ENCODE data around the gene MAG. TPM values are rescaled to one million over a fixed set of nuclear protein-coding genes. Genes with fewer than 3 reads are reported as not detected.
A peak's percentile ranks its signal among the peaks of the same experiment; 100 is the strongest.

Gene MAG
- total and polyA plus RNA-seq, 10 of the 15 experiments (the other 5 are each of a cell fraction or from before 2014, with no cell fraction given) = 0.03 to 0.82 (median 0.17) TPM; not detected in 2

DNA sequence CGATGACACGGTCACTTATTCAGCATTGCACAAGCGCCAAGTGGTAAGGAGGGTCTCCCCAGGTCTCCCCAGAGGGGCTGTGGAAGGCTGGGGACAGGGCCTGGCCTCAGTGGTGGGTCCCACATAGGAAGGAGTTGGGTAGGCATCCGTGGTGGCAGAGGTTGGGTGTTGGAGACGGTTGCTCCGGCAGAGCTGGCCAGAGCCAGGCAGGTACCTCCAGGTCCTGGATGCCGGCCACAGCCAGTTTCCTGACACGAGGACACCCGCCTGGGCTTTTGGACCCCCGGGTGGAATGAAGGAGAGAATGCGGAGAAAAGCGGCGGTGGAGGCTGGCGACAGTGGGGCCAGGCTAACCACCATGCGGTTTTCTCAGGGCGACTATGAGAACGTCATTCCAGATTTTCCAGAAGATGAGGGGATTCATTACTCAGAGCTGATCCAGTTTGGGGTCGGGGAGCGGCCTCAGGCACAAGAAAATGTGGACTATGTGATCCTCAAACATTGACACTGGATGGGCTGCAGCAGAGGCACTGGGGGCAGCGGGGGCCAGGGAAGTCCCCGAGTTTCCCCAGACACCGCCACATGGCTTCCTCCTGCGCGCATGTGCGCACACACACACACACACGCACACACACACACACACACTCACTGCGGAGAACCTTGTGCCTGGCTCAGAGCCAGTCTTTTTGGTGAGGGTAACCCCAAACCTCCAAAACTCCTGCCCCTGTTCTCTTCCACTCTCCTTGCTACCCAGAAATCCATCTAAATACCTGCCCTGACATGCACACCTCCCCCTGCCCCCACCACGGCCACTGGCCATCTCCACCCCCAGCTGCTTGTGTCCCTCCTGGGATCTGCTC is 54.5 kb downstream of the MAG start (continued):
- TF ChIP-seq SKIL (IDR thresholded peaks at IDR 0.05; ENCODE audit: low read depth, poor library complexity, severe bottlenecking) (peak; percentile 92), JUND (IDR thresholded peaks at IDR 0.05; ENCODE audit: low read depth, low read length) (peak; percentile 7; the same call in 1 of the 2 replicates), ZNF384 (IDR thresholded peaks at IDR 0.05; ENCODE audit: borderline replicate concordance, low read depth, low read length) (no peak), SP1 (IDR thresholded peaks at IDR 0.05; ENCODE audit: low read depth, low read length) (peak; percentile 78), ZBTB4 (CRISPR knock-in tag; IDR thresholded peaks at IDR 0.05) (peak; percentile 8; the same call in 1 of the 2 replicates), TBL1XR1 (IDR thresholded peaks at IDR 0.05; ENCODE audit: low read depth, low read length) (peak; percentile 82; the same call in 1 of the 2 replicates), SREBF1 (IDR thresholded peaks at IDR 0.05; ENCODE audit: low read length) (no peak), IRF4 (IDR thresholded peaks at IDR 0.05; ENCODE audit: low read depth, low read length) (peak; percentile 83), NBN (IDR thresholded peaks at IDR 0.05) (peak; percentile 98), CREB1 (IDR thresholded peaks at IDR 0.05; ENCODE audit: low read depth) (peak; percentile 70)

Data from GM12878 (cell line).